Dendritic cell treated with granulocyte-macrophage colony-stimulating factor and Interleukin-4, amounts not matched to agents 40 ng/mL and 50 ng/mL, for 4 days (primary cell): ENCODE data around the gene PPM1G.

Experiments used
- H3K27ac Mint-ChIP-seq: one replicate; pipeline ENCODE4 v1.8.0; 2022; ENCODE audit warnings: mild to moderate bottlenecking, mixed read lengths
- H3K27me3 Mint-ChIP-seq: one replicate; pipeline ENCODE4 v1.8.0; 2022; ENCODE audit warnings: mild to moderate bottlenecking, mixed read lengths
- H3K36me3 Mint-ChIP-seq: one replicate; pipeline ENCODE4 v1.8.0; 2022; ENCODE audit warnings: low read depth, mixed read lengths
- H3K4me1 Mint-ChIP-seq: one replicate; pipeline ENCODE4 v1.8.0; 2022; ENCODE audit warnings: low read depth, mixed read lengths
- H3K4me3 Mint-ChIP-seq: one replicate; pipeline ENCODE4 v1.8.0; 2022; ENCODE audit warnings: mild to moderate bottlenecking, moderate library complexity, mixed read lengths
- H3K9me3 Mint-ChIP-seq: one replicate; pipeline ENCODE4 v1.8.0; 2022; ENCODE audit warnings: mixed read lengths
- intact Hi-C: fragments of 100-400 bp; cut with micrococcal nuclease; formaldehyde crosslinking; loops from one replicate; pipeline ENCODE4 v1.15.0; 2022

Gene PPM1G

GRCh38 chr2:27398962-27399361 lies 10.4 kb downstream of the PPM1G start:
- H3K36me3 Mint-ChIP-seq = peaks cover 32% of the 10 kb centered on the region
- no peaks in the 10 kb centered on the region for H3K27me3 Mint-ChIP-seq
- no peaks in the 10 kb centered on the region for H3K4me1 Mint-ChIP-seq
- H3K9me3 Mint-ChIP-seq = no peaks in the 10 kb centered on the region
- intact Hi-C loops = no loop called here
- no peak overlapping the region for H3K4me3 Mint-ChIP-seq
- peak overlapping the region; percentile 3 for H3K27ac Mint-ChIP-seq

DNA sequence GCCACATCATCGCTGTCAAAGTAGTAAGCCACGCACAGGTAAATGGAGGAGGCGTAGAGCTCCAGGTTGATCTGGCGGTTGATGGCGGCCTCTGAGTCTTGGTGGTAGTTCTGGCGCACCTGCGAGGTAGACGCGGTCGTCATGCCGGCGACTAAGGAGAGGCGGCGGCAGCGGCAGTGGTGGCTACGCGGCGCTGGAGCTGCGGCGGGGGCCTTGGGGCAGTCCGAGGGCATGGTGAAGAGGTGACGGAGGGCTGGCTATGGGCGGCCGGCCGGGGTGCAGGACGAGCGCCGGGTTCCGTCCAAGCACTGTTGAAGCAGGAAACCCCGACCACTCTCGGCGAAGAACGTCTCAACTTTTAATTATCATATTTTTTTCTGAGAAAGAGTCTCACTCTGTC lies 16.2 kb downstream of the PPM1G start:
- Mint-ChIP-seq H3K4me1 (no peaks in the 10 kb centered on the region), H3K27ac (no peak overlapping the region), H3K4me3 (no peak overlapping the region), H3K36me3 (peaks cover 41% of the 10 kb centered on the region), H3K9me3 (no peaks in the 10 kb centered on the region), H3K27me3 (no peaks in the 10 kb centered on the region)
- intact Hi-C loops = no loop called here

DNA sequence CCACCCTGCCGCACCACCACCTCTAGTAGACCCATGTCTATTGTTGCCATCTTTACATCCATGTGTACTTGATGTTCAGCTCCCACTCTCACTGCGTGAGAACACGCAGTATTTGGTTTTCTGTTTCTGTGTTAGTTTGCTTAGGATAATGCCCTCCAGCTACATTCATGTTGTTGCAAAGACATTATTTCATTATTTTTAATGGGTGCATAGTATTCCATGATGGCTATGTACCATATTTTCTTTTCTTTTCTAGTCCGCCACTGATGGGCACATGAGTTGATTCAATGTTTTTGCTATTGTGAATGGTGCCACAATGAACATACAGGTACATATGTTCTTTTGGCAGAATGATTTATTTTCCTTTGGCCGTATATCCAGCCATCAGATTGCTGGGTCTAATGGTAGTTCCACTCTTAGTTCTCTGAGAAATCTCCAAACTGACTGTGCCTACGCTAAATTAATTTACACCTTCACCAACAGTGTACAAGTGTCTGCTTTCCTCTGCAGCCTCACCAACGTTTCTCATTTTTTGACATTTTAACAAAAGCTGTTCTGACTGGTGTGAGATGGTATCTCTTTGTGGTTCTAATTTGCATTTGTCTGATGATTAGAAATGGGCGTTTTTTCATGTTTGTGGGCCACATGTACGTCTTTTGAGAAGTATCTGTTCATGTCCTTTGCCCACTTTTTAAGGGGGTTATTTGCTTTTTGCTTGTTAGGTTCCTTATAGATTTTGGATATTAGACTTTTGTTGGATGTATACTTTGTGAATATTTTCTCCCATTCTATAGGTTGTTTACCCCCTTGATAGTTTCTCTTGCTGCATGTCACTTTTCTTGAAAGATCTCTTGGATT lies 18.3 kb downstream of the PPM1G start:
- Mint-ChIP-seq H3K4me3 (no peak overlapping the region), H3K27me3 (no peaks in the 10 kb centered on the region), H3K36me3 (peaks cover 54% of the 10 kb centered on the region), H3K4me1 (peaks cover under 1% of the 10 kb centered on the region), H3K9me3 (no peaks in the 10 kb centered on the region), H3K27ac (no peak overlapping the region)
- intact Hi-C loops = no loop called here

GRCh38 chr2:27381577-27382181 lies 27.7 kb downstream of the PPM1G start:
- Mint-ChIP-seq H3K9me3 (no peaks in the 10 kb centered on the region), H3K4me1 (peaks cover 81% of the 10 kb centered on the region), H3K27ac (peak overlapping the region; percentile 97), H3K27me3 (no peaks in the 10 kb centered on the region), H3K36me3 (peaks cover 91% of the 10 kb centered on the region), H3K4me3 (peak overlapping the region; percentile 27)
- intact Hi-C loops = no loop called here

DNA sequence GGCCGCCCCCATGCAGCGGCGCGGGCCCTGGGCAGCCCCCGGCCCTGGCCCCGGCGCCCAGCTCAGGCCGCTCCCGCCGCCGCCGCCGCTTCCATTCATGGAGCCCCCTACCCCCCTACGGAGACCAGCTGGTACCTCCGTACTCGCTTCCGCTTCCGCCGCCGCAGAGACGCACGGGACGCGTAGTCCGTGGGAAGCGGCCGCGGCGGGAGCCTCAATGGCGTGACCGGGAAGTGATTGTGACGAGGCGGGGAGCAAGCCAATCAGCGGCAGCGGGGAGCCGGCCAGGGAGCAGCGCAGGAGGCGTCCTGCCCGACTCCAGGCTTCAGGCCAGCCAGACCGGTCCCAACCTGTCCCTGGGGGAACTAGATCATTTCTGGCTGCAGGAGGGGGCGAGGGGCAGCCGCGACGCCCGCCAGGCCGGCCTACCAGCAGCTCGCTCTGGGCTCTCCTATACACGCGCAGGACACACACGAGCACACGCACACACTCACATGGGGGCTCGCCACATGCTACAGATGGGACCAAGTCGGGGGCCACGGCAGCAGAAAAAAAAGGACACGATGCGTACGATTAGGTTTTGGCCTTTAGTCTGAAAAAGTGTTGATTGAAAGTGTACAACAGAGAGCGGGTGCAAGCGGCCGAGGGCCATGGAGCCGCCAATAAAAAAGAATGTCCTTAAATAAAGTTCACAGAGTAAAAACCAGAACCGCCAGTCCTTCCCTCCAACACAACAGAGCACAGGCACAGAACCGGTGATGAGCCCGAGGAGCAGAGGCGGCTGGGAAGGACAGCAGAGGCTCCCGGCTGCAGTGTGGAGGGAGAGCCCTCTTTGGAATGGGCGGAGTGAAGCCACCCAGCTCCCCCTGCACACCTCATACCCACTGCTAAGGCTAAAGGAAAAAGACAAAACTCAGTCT lies 28.5 kb downstream of the PPM1G start, which contains the start of gene ZNF513:
TSS of gene ZNF513 (minus strand) at position 109 of the 920 bp plus-strand sequence. CDS start 208 bp downstream, outside the sequence.
- H3K4me1 Mint-ChIP-seq = peaks cover 81% of the 10 kb centered on the region
- H3K27me3 Mint-ChIP-seq = no peaks in the 10 kb centered on the region
- peak within 1 kb of the TSS; percentile 97 for H3K27ac Mint-ChIP-seq
- H3K36me3 Mint-ChIP-seq = peaks cover 91% of the 10 kb centered on the region
- intact Hi-C loops = loop anchor here (1.0 kb wide), 2 partner anchors 10 to 28 kb away; partner anchors contain the start of gene PPM1G
- peak within 1 kb of the TSS; percentile 90 for H3K4me3 Mint-ChIP-seq
- H3K9me3 Mint-ChIP-seq = no peaks in the 10 kb centered on the region

DNA sequence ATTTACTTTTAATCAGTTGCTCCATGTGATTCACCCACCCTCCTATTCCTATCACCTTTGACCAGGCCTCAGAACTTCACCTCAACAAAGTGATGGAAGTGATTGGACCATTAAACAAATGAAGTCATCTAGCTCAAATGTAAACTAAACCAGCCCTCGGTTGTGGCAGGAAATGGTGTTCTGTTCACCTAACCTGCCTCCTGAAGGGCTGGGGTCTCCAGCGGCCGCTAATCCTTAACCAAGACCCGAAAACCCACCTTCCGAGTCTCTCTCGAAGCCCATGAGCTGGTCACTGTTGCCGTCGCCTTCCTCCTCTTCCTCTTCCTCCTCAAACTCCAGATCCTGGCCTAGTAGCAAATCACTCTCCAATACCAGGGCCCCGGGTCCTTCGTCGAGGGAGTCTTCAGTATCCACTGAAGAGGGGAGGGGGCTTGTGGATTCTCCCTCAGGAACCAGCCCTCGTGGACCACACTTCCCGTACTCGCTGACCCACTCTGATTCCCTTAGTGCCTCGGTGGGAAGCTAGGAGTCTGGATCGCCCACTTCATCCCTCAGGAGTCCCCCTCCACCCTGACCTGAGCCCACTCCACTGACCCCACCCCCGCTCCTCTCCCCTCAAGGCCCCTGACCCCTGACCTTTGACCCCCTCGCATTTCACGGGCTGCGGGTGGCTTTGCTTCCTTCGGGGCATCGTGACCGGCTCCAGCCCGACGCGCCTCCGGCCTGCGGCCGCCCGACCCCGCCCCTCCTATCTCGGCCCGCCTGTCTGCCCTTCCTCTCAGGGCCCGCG lies 29.4 kb downstream of the PPM1G start:
- peak overlapping the region; percentile 97 for H3K27ac Mint-ChIP-seq
- H3K9me3 Mint-ChIP-seq = no peaks in the 10 kb centered on the region
- intact Hi-C loops = loop anchor here (1.0 kb wide), 2 partner anchors 9 to 29 kb away; partner anchors contain the start of gene PPM1G
- H3K4me1 Mint-ChIP-seq = peaks cover 78% of the 10 kb centered on the region
- peak overlapping the region; percentile 90 for H3K4me3 Mint-ChIP-seq
- peaks cover 91% of the 10 kb centered on the region for H3K36me3 Mint-ChIP-seq
- H3K27me3 Mint-ChIP-seq = no peaks in the 10 kb centered on the region

DNA sequence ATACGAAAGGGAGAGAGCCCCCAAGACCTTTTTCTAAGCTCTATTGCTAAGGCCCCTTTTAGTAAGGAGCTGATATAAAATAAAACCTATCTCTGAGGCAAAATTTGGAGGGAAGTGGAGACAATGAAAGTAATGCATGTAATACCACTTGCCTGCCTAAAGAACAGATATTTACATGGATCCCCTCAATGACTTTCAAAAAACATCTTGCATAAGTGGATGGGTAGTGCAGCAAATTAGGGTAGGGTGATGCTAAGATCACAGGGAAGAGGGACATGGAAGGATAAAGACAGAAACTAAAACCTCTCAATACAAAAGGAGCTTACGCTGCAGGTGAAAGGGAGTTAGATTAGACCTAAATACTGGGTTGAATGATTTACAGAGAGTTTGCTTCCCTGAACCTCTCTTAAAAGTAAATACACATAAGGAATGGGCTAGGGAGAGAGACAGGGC lies 30.0 kb downstream of the PPM1G start:
- H3K4me1 Mint-ChIP-seq = peaks cover 78% of the 10 kb centered on the region

DNA sequence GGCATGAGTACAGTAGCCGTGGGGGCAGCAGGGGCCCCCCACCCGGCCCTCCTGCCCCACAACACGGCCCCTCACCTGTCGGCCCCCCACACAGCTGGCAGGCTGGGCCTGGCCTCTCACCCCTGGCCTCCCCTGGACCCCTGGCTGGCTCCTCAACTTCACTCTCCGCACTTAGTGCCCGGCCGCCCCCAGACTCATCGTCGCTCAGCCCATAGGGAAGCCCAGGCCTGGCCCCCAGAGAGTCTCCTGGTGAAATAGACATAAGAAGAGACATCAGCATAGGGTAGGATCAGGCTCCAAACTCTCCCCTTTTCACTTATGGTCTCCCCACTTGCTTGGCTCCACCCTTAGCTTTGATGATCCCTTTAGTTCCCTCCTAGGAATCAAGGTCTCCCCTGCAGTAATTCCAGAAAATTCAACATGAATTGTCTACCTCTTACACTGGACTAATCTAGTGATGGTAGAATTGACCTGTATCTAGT lies 30.5 kb downstream of the PPM1G start:
- H3K27me3 Mint-ChIP-seq = no peaks in the 10 kb centered on the region
- peaks cover 91% of the 10 kb centered on the region for H3K36me3 Mint-ChIP-seq
- intact Hi-C loops = no loop called here
- peaks cover 78% of the 10 kb centered on the region for H3K4me1 Mint-ChIP-seq
- H3K27ac Mint-ChIP-seq = peak overlapping the region; percentile 97
- H3K9me3 Mint-ChIP-seq = no peaks in the 10 kb centered on the region
- H3K4me3 Mint-ChIP-seq = peak overlapping the region; percentile 90

More for the DNA sequence above, 30.0 kb downstream of the PPM1G start:
- peak overlapping the region; percentile 97 for H3K27ac Mint-ChIP-seq
- H3K4me3 Mint-ChIP-seq = peak overlapping the region; percentile 90
- intact Hi-C loops = no loop called here
- H3K36me3 Mint-ChIP-seq = peaks cover 91% of the 10 kb centered on the region
- H3K27me3 Mint-ChIP-seq = no peaks in the 10 kb centered on the region
- H3K9me3 Mint-ChIP-seq = no peaks in the 10 kb centered on the region

GRCh38 chr2:27378096-27378808 lies 31.1 kb downstream of the PPM1G start:
- Mint-ChIP-seq H3K27ac (peak overlapping the region; percentile 97), H3K9me3 (no peaks in the 10 kb centered on the region), H3K4me1 (peaks cover 78% of the 10 kb centered on the region), H3K4me3 (no peak overlapping the region), H3K36me3 (peaks cover 91% of the 10 kb centered on the region), H3K27me3 (no peaks in the 10 kb centered on the region)
- intact Hi-C loops = no loop called here

DNA sequence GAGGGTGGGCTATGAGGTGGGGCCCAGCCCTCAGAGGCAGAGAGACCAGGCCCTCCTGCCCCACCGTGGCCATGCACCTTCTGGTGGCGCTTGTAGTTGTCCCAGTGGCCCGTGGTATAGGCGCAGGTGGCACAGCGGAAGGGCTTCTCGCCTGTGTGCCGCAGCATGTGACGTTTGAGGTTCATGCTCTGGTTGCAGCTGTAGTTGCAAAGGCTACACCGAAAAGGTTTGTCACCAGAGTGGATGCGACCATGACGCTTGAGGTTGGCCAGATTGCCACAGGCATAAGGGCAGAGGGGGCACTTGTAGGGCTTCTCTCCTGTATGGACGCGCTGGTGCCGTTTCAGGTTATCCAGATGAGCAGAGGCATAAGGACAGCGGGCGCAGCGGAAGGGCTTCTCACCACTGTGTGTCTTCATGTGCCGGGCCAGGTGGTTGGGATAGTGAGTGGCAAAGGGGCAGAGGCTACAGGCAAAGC lies 31.7 kb downstream of the PPM1G start:
- H3K9me3 Mint-ChIP-seq = no peaks in the 10 kb centered on the region
- H3K36me3 Mint-ChIP-seq = peaks cover 93% of the 10 kb centered on the region
- peaks cover 82% of the 10 kb centered on the region for H3K4me1 Mint-ChIP-seq
- intact Hi-C loops = no loop called here
- no peak overlapping the region for H3K4me3 Mint-ChIP-seq
- H3K27me3 Mint-ChIP-seq = no peaks in the 10 kb centered on the region
- H3K27ac Mint-ChIP-seq = no peak overlapping the region

DNA sequence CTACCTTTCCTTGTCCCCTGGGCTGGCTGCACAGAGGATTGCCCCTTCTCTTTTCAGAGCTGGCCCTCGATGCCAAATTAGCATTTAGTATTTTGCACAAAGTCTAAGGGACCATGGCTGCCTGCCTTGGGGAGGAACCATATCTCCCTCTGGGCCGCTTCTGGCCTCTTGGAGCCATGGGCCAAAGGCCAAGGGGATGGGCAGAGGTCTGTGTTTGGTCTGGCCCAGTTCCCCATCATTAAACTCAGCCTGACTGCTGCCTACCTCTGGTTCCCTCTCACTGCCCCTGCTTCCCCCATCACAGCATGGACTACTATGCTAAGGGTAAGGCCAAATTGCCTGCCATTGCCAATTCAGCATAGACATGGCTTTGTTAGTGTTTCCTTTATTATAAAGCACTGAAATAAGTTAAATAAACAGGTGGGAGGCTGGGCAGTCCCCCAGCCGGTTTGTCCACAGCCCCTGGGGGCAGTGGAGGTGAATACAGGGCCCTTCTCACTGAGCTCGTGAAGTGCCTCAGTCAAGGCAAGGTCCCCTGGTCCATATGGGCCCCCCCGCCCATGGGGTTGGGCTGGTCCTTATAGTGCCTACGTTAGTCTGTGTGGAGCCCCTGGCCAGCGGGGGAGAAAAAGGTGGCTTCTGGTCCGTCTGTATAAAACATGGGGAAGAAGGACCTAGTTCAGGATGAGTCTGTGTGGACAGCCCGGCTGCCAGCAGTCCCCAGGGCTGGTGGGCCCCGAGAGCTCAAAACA lies 32.3 kb downstream of the PPM1G start:
- H3K4me3 Mint-ChIP-seq = no peak overlapping the region
- H3K9me3 Mint-ChIP-seq = no peaks in the 10 kb centered on the region
- H3K36me3 Mint-ChIP-seq = peaks cover 94% of the 10 kb centered on the region
- no peak overlapping the region for H3K27ac Mint-ChIP-seq
- H3K27me3 Mint-ChIP-seq = no peaks in the 10 kb centered on the region
- intact Hi-C loops = no loop called here
- peaks cover 85% of the 10 kb centered on the region for H3K4me1 Mint-ChIP-seq
